HG03280 (cell line): ENCODE data around the gene AAK1.
"Not testable (repeated sequence)": the region's sequence is repeated elsewhere in the genome, so short reads cannot be mapped to it uniquely, and the experiment has no call there.

Experiments
- ATAC-seq: cut with Tn5 transposase; IDR thresholded peaks from one replicate; pipeline ENCODE4 v1.9.1; 2021; ENCODE audit warnings: mild to moderate bottlenecking, moderate library complexity; ENCODE audit not compliant: unreplicated experiment

AAK1 gene

DNA sequence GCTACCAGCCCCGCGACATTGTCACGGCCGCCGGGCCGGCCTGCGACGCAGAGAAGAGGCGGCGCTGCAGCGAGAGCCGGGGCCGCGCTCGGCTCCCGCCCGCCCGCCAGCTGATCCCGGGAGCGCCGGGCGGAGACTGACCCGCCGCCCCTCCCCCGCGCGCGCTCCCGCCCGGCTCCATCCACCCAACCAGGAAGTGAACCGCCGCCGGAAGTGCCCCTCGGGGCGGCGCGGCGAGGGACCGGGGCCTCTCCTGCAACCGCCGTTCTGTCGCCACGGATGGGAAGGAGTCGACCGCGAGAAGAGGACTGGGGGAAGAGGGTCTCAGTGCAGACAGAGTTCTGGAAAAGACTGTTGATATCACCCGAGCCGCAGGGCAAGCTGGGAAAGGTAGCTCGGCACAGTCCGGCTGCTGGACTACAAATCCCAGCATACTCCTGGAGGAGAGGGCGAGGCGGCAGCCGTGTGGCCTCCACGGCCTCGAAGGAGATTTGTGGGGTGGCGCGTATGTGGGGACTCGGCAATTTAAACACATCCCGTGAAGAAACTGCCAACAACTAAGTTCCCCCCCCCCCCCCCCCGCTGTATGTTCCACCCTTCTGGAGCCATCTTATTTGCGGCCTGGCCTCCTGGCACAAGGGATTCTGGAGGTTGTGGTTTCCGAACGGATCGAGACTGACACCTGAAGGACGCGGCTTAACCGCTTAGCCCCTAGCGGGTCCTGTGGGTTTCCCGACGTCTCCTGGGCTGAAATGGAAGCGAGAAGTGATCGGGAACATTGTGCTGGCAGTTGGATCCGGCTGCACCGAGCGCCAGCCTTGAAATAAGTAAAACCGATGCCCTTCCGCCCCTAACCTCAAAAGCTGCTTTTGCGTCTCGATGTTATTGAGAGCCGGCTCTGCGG lies at the start of gene AAK1:
AAK1 (minus strand) TSS at position 138 of the 904 bp plus-strand sequence. CDS start 699 bp downstream, outside the sequence.
- ATAC-seq, result peak; percentile 51

DNA sequence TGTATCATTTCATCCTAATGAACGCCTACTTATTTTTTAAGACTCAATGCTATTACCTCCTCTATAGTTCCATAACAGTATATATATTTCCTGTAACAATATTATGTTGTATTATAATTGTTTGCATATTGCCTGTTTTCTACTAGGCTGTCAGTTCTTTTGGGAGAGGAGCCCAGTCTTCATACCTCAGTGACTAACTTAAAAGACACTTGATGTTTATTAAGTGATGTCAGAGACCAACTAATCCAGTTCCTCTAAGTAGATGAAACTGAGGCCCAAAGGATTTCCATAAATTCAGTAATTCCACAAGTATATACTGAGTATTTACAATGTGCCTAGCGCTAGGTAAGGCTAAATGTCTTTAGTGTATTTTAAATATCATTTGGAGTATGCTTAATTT lies 48.9 kb upstream of the AAK1 start:
- ATAC-seq, result no peak

DNA sequence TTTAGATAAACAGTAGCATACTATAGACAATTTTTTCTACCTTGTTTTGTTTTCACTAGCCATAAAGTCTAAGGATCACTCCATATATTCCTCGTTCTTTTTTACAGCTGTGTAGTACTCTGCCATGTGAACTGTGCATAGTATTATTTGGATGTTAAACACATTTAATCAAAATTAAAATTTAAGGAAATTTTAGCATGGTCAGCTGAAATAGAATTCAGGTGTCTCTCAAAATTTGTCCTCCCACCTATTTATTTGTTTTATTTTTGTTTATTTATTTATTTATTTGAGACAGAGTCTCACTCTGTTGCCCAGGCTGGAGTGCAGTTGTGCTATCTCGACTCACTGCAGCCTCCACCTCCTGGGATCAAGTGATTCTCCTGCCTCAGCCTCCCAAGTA lies 46.4 kb upstream of the AAK1 start:
- no peak for ATAC-seq

DNA sequence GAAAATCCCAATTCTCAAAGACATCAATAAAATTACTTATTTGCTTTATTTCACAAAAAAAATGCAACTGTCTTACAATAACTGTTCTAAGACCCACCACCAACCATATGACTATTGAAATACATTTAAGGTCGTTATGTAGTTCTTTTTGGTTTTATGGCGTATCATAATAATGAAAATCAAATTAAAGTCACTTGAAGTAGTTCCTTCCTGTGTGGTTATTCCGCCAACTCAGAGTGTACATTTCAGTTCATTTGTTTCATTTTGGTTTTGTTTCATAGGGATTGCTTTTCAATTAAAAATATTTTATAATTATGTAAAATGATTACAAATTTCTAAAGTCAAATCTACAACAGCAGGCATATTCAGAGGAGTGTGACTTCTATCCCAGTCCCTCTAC lies 45.9 kb upstream of the AAK1 start:
- ATAC-seq, result no peak

DNA sequence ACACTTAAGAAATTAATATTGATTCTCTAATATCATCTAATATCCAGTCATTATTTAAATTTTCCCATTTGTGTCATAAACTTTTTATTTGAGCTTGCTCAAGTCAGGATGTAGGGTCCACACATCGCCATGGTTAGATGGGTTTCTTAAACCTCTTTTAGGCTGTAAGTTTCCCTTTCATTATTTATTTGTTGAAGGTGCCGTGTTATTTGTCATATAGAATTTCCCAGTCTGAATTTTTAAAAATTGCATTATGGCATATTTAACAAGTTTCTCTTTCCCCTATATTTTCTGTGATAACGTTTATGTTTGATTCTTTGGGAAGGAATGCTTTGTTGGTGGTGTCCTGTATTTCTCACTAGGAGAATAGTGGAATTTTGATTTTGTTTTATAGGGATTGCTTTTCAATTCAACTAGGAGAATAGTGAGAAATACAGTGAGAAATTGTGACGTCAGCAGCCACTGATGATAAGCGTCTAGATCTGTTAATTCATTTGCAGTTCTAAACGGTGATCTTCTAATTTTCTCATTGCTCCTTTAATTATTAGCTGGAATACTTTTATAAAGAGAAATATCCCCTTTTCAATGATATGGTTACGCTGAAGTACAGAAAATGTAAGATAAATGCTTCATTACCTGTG lies 44.6 kb upstream of the AAK1 start:
- ATAC-seq, result no peak

DNA sequence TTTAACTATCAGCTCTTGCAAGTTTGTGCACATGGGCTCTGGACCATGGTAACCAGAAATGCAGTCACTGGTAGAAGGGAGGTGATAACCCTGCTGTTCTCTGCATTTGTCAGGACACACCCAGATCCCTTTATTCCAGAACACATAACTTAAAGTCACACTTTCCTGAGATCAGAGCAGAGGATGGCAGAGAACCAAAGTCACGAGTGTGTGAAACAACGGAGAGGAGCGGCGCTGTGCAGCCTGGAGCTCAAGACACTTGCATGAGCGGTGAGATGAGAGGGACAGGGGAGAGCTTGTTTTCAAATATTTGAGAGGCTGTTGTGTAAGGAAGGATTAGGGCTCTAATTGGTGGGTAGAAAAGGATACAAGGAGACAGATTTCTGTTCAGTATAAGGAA lies 43.3 kb upstream of the AAK1 start:
- no peak for ATAC-seq

DNA sequence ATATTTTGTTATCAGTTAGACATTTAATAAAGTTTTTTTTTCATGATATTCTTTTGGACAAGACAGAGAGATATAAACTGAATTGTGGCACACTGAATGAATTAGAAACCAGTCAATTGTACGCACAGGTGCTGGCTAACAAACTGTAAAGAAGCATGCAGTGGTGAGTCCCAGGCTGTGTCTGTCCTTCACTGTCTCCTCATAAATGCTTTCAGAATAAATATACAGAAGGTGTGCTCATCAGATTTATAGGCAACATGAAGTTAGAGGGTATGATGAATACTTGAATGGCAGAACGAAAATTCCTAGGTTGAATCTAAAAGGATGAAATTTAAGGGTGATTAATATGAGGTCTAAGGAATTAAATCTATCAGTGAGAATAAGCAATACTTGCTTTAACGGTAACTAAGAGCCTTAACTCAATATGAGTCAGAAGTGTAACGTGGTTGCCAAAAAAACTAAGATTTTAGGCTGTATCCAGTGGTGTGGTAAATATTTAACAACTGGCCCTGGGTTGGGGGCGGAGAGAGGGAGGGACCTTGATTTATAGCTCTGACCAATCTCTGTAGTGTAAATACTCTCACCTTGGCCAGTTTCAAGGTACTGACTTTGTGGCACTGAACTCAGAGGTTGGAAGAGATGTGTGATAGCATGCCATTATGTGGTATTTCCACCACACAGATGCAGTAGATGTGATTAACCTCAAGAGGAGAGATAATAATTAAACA lies 41.9 kb upstream of the AAK1 start:
- ATAC-seq, result no peak

DNA sequence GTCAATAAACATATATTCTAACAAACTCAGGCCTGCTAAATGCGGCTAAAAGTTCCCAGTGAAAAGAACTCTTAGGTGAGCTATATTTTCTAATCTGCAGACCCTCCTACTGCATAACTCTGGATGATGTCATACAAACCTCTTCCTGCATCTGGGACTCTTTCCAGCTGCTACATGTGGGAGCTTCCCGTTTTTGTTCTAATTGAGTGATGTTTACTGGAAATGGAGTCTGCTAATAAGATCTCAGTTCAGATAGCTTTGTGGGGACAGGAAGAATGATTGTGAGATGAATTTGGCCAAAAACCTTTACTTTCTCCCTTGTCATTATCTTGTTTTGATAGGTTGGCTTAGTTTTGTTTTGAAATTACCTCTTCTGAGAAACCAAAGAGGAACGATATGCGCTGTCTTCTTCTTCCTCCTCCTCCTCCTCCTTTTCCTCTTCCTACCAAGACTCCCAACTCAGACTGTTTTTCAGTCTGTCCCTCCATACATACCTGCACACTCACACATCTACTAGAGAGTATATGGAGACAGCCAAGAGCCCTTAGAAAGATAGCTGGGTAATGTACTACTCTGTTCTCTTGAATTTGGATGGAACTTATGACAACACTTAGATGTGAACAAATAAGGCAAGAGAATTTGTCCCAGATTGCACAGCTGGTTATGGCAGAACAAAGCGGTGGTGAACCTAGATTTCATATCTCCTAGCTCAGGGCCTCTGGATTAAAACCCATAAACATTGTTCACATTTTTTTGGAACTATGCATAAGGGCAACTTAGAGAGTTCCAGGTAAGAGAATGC lies 39.8 kb upstream of the AAK1 start:
- ATAC-seq, result no peak

DNA sequence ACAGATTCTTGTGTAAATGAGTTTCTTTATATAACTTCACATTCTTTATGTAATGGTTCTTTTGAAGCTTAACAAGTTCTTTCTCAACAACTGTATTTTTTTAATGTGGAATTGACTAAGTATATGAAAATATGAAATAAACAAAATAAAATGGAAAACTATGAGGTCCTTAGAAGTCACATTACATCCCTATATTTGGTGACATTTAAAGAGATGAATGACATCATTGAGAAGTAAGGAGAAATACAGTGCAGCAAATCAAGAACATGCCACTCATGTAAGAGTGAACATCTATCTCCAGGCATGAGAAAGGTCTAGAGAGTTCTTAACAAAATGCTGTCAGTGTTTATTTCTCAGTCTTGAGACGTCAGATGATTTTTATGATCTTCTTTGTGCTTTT lies 39.0 kb upstream of the AAK1 start:
- no peak for ATAC-seq

DNA sequence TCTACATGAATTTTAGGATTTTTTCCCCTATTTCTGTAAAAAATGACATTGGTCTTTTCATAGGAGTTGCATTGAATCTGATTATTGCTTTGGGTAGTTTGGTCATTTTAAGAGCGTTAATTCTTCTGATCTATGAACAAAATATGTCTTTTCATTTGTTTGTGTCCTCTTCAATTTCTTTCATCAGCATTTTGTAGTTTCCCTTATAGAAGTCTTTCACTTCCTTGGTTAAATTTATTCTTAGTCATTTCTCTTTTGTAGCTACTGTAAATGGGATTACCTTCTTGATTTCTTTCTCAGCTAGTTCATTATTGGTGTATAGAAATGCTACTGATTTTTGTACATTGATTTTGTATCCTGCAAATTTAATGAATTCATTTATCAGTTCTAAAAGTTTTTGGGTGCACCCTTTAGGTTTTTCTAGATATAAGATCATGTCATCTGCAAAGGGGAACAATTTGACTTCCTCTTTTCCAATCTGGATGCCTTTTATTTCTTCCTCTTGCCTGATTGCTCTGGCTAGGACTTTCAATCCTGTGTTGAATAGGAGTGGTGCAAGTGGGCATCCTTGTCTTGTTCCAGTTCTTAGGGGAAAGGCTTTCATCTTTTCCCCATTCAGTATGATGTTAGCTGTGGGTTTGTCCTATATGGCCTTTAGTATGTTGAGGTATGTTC lies 36.6 kb upstream of the AAK1 start:
- ATAC-seq, result no peak

DNA sequence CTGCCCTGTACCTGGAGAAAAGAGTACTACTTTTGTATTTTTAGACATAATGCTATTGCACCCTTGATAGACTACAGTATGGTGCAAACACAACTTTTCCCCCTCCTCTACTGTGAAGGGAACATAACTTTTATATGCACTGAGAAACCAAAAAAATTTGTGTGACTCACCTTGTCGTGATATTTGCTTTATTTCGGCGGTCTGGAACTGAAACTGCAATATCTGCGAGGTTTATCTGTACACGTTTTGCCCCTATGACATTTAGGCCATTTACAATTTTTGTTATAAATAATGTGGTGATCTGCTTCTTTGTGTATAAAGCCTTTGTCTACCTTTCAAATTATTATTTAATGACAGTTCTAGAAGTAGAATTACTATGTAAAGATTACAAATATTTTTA lies 34.4 kb upstream of the AAK1 start:
- ATAC-seq, result no peak

DNA sequence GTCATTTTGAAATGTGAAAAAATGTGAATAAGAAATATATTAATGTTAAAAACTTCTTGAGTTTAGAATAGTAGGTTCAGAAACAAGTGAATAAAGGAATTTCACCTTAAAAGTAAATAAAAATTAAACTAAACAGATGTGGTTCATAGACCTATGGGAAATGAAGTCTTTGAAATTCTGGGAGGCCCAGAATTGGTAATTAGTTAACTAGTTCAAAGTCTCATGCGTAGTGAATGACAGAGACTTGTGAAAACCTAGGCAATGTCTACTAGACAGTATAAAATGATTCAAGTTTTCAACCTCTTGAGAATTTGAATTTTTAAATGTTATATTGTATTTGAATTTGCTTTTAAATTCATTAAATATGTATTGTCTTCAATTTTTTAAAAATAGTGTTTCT lies 32.6 kb upstream of the AAK1 start:
- no peak for ATAC-seq

DNA sequence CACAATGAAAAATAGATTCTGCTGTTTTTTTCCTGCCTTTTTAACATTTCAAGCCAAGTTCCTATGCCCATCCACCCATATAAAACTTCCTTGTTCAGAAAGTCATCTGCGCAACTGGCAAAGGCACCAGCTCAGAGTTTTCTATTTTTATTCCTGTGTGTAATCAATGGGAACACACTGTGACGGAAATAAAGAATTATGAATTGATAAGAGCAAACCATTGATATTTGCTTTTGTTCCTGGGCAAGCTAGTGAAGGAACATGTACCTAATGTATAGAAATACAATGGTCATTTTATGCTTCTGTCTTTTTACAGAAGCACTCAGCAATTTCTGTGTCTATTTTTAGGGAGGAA lies 30.8 kb upstream of the AAK1 start:
- ATAC-seq, result no peak

DNA sequence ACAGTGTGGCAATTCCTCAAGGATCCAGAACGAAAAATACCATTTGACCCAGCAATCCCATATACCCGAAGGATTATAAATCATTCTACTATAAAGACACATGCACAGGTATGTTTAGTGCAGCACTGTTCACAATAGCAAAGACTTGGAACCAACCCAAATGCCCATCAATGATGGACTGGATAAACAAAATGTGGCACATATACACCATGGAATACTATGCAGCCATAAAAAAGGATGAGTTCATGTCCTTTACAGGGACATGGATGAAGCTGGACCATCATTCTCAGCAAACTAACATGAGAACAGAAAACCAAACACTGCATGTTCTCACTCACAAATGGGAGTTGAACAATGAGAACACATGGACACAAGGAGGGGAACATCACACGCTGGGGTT lies 29.6 kb upstream of the AAK1 start:
- ATAC-seq, result not testable (repeated sequence)

DNA sequence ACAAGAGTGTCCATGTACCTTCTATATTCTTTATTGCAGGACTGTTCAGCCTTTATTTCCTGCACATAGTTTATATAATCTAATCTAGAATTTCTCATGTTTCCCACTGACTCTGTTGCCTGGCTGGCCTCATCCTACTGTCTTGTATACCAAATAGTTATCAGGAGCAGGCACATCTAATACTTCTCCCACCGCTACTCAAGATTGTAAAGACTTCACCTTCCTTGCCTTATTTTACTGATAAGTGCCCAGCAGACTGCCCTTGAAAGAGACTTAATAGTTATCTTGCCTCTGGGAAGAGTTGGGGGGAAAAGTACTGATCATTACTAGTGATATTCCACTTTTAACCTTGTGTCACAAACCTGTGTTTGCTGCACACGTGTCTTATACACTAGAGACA lies 26.1 kb upstream of the AAK1 start:
- ATAC-seq, result no peak

DNA sequence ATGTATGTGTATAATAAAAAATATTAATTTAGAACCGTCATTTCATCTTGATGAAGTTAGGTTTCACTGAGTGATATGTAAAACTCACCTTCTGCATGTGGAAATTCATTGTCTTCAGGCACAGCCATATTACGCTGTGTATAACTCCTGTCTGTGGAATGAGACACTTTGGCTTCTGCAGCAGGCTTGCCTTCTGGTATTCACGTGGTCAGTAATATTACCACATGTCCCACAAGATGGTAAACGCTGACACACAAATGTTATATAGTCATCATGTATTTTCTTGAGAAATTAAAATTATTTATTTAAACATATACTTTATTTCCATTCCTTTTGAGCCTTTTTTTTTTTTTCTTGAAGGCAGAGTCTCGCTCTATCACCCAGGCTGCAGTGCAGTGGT lies 25.1 kb upstream of the AAK1 start:
- ATAC-seq, result no peak

DNA sequence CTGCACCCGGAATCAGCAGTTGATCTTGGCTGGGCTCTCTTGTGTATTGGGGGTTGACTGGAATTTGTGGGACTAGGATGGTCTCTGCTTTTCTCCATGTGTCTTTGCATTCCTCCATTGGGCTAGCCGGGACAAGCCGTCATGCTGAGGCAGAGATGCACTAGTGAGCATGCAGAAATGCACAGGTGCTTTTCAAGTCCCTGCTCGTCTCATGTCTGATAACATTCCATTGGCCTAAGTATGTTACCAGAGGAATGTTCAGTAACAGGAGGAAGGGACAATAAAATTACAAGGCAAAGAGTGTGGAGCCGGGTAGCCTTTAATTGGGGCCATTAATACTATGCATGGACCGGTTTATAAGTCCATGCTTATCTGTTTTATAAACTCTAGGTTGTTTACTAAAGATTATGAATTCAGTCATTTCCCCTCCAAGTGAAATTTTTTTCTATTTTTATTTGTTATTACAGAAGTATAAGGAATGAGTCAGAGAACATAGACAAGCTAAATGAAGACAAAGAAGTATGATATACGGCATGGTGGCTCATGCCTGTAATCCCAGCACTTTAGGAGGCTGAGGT lies 24.4 kb upstream of the AAK1 start:
- ATAC-seq, result no peak

DNA sequence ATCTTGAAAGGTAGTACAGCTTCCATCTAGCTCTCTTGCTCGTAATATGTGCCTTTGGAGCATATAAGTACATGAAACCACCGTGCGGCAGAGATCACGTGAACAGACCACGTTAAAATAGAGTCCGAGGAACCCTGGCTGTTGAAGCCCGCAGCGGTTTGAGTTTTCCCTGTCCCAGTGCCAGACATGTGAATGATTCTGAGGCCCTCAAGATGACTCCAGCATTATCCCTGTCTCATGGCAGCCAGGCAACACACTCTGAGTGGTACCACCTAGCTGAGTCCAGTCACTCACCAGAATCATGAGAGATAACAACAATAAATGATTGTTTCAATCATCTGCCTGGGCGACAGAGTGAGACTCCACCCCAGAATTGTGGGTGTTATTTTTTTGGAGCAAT lies 21.6 kb upstream of the AAK1 start:
- no peak for ATAC-seq

DNA sequence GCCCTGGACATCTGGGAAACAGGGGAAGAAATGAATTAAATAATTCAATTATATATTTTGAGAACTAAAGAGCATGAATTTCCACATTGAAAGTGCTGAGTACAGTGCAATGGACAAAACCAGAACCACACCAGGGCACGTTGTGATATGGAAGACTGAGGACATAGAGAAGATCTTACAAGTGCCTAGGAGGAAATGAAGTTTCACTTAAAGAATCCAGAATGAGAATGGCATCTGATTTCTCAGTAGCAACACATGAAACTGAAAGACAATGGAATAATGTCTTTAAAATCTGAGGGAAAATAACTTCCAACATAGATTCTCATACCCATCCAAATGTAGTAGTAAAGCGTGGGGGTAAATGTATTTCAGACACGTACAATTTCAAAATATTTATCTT lies 20.3 kb upstream of the AAK1 start:
- no peak for ATAC-seq

DNA sequence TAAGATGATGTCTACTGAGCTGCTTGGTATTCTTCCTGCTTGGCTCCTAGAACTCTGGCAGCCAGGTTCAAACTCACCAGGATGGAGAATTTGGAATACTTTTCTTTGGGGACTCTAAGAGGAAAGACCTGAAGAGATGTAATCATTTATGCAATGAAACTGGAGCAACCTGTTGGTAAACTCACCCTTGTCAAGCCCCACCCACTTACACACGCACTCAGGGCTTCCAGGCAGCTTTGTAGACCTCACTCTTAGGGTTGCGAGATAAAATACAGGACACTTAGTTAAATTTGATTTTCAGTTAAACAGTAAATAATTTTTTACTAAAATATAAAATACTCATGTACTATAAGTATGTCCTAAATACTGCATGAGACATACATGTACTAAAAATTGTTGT lies 19.0 kb upstream of the AAK1 start:
- not testable (repeated sequence) for ATAC-seq
